ENCODE results near the gene TBC1D17.

- TF ChIP-seq POLR2A (IDR thresholded peaks at IDR 0.05): peak; percentile 23 to 54
- no peak for TF ChIP-seq CTCF (IDR thresholded peaks at IDR 0.05)
These were observed 19.2 kb upstream of the TBC1D17 start for GRCh38 chr19:49858088-49858985.

Data from adrenal gland (tissue), 5 donors.